ENCODE measurements around the gene ACTRT2. TPM values are rescaled to one million over a fixed set of nuclear protein-coding genes. Genes with fewer than 3 reads are reported as not detected.

The ACTRT2 gene
- total and polyA plus RNA-seq, 2 of the 8 experiments (the other 6 are each of a cell fraction or from before 2014, with no cell fraction given) = not detected

DNA sequence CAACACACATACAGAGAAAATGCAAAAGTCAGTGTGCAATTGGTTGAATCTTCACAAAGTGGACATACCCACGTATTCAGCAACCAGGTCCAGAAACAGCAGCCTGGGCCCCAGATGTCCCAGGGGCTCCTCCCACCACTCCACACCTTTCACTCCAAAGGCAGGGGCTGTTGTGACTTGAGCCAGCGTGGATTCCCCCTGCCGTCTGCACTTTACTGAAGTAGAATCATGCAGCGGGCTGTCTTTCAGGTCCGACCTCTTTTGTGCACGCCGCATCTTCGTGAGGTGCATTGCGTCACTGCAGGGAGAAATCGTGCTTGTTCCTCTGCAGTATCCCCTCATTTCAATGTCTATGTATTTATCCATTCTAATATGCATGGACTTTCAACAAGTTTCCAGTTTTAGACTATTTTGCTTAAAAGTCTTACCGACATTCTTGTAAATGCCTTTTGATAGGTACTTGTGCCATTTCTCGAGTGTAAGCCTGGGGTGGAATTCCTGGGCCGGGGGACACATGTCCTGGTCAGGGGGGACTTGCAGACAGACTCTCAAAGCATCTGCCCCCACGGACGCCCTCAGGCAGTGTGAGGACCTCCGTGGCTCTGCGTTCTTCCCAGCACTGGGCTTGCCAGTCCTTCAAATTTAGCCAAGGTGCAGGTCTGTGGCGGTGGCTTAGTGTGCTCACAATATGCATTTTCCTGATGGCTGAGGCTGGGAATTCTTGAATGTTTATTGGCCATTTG lies 29.3 kb upstream of the ACTRT2 start:
- FAIRE-seq = no peak
- ChIA-PET CTCF (ENCODE audit: partially characterized antibody) (no interaction called here), POLR2A (ENCODE audit: partially characterized antibody) (no interaction called here)
- H2AFZ ChIP-seq (ENCODE audit: low read length) = no peak overlapping the region
- peaks cover 76 to 85% of the 10 kb centered on the region in 2 experiments for H3K9me3 ChIP-seq (ENCODE audit: insufficient read depth in 2 of 2, low read depth in 1 of 2, low read length in 1 of 2)
- no peak overlapping the region for H2BK15ac ChIP-seq (ENCODE audit: low read length)
- no peak overlapping the region for H4K5ac ChIP-seq (ENCODE audit: insufficient read length, low read depth, low read length)
- H4K91ac ChIP-seq (replicated peaks; ENCODE audit: insufficient read length, low read length) = no peak overlapping the region
- no peak overlapping the region for H3K14ac ChIP-seq (ENCODE audit: insufficient read length)
- H3K79me1 ChIP-seq (ENCODE audit: low read depth, low read length) = no peaks in the 10 kb centered on the region
- no peak overlapping the region for H2AK5ac ChIP-seq (ENCODE audit: low read depth, low read length)
- no peaks in the 10 kb centered on the region for H3K27me3 ChIP-seq (replicated peaks in 1 of 4; ENCODE audit: control insufficient read depth in 3 of 4, extremely low read depth in 1 of 4, insufficient read depth in 3 of 4, low read length in 3 of 4)
- no peak overlapping the region for H2BK120ac ChIP-seq (replicated peaks; ENCODE audit: low read depth, low read length)
- no peak overlapping the region for H2BK12ac ChIP-seq (ENCODE audit: low read depth, low read length)
- H4K8ac ChIP-seq (ENCODE audit: extremely low read depth, insufficient read depth, low read length) = no peak overlapping the region
- no peak overlapping the region for H3K18ac ChIP-seq (ENCODE audit: extremely low read depth, low read length)
- H3K4me1 ChIP-seq (replicated peaks in 1 of 4; ENCODE audit: control insufficient read depth in 3 of 4, insufficient read depth in 4 of 4, low read length in 3 of 4) = no peaks in the 10 kb centered on the region
- no peak overlapping the region for H3K56ac ChIP-seq (replicated peaks; ENCODE audit: insufficient read length, low read depth, low read length)
- no peaks in the 10 kb centered on the region for H3K79me2 ChIP-seq (ENCODE audit: control insufficient read depth in 1 of 2, insufficient read depth in 2 of 2, low read length in 2 of 2)
- no peak overlapping the region for H3K4me3 ChIP-seq (ENCODE audit: extremely low read depth in 1 of 4, insufficient read depth in 2 of 4, low read depth in 3 of 4, low read length in 4 of 4)
- no peak overlapping the region for H2BK20ac ChIP-seq (ENCODE audit: low read length)
- no peak overlapping the region for H3K4me2 ChIP-seq (ENCODE audit: insufficient read depth in 1 of 2, low read depth in 2 of 2, low read length in 2 of 2)
- no peak overlapping the region for H3K9ac ChIP-seq (replicated peaks in 1 of 4; ENCODE audit: extremely low read depth in 1 of 4, low read depth in 3 of 4, low read length in 3 of 4)
- H3K36me3 ChIP-seq (ENCODE audit: control insufficient read depth in 2 of 4, insufficient read depth in 4 of 4, low read length in 3 of 4) = no peaks in the 10 kb centered on the region
- no peak overlapping the region for H2BK5ac ChIP-seq (ENCODE audit: low read depth, low read length)
- peaks cover 6% of the 10 kb centered on the region; the same call in 1 of the 2 replicates for H3K23me2 ChIP-seq (ENCODE audit: low read depth, low read length)
- H3K27ac ChIP-seq (ENCODE audit: low read depth, low read length) = no peak overlapping the region
- no peak overlapping the region for H3K4ac ChIP-seq (replicated peaks; ENCODE audit: insufficient read length, low read depth, low read length)
- DNase-seq (ENCODE audit: low read depth in 1 of 2, low spot score in 2 of 2) = no peak
- WGBS, 2 experiments (ENCODE audit: extremely low coverage in 1 of 2, insufficient coverage in 1 of 2, insufficient read length in 1 of 2, insufficient replicate concordance in 2 of 2, low coverage in 1 of 2, low lambda C conversion rate in 2 of 2, missing lambda C conversion rate in 1 of 2) = 88% methylated on average over 18 of the region's 18 CpGs; no CpG with 5 or more reads in 1 of the 2 experiments
- H4K20me1 ChIP-seq (replicated peaks in 1 of 2; ENCODE audit: control insufficient read depth in 1 of 2, insufficient read depth in 2 of 2, low read length in 2 of 2) = peaks cover 0 to 4% of the 10 kb centered on the region in 2 experiments
- H3K23ac ChIP-seq (ENCODE audit: insufficient read length) = no peak overlapping the region
- TF ChIP-seq CBX8 (IDR thresholded peaks at IDR 0.05; ENCODE audit: borderline replicate concordance, low read depth, low read length) = no peak

Data from H1 (cell line).